Sigmoid colon (tissue), 4 donors: Measurements from ENCODE around the gene SDHC.

Experiments
- EP300 ChIP-seq, 4 donors: sonication (generic); formaldehyde crosslinking; IDR thresholded peaks; one replicate each; pipeline ENCODE4 v1.6.1; 2017; ENCODE audit warnings: antibody characterized with exemption in 4 of 4
- POLR2A ChIP-seq, 2 donors: fragments of 450-650 bp; IDR thresholded peaks; one replicate each; pipeline ENCODE4 v1.6.1; 2016; ENCODE audit warnings: antibody characterized with exemption in 2 of 2, mild to moderate bottlenecking in 2 of 2, moderate library complexity in 2 of 2
- POLR2AphosphoS5 ChIP-seq, 4 donors: sonication (generic); formaldehyde crosslinking; IDR thresholded peaks; one replicate each; pipeline ENCODE4 v1.6.1; 2017; ENCODE audit warnings: antibody characterized with exemption in 4 of 4
- TF ChIP-seq, protein P1 (sequence below), 4 experiments: fragments of 450-650 bp in 3 of 4; fragments of 200-600 bp in 1 of 4; IDR thresholded peaks; one replicate each; pipeline ENCODE4 v1.5.1; 2016 to 2019; ENCODE audit warnings: antibody characterized with exemption in 4 of 4, mild to moderate bottlenecking in 3 of 4, moderate library complexity in 2 of 4

DNA sequence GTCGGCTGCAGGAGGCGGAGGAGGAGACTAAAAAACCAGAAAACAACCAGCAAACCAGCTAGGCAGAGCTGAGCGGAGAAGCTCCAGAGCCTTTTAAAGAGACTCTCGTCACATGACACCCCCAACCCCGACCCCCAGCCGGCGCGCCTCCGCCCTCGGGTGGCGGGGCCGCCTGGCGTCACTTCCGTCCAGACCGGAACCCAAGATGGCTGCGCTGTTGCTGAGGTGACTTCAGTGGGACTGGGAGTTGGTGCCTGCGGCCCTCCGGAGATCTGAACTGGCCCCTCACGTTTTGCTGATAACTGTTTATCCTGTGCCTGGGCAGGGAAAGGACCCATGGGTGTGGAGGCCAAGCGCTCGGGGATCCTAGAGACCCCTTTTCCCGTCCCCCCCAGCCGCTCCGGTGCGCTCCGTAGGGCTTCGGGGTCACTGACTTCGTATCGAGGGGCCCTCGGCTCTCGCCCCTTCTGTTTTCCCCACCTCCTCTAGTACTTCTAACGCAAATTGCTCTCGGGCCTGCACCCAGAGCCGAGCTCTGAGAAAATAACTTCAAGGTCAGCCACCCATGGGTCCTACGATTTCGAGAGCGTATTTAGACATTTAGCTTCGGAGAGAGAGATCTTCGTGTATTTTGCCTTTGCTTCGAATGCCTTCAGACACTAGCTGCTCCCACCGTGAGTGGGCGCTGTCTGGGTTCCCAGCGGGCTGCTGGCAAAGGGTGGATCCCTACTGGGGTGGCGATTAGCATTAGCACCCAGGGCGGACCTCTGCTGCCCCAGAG, at the start of gene SDHC:
- TF ChIP-seq, protein P1, sequence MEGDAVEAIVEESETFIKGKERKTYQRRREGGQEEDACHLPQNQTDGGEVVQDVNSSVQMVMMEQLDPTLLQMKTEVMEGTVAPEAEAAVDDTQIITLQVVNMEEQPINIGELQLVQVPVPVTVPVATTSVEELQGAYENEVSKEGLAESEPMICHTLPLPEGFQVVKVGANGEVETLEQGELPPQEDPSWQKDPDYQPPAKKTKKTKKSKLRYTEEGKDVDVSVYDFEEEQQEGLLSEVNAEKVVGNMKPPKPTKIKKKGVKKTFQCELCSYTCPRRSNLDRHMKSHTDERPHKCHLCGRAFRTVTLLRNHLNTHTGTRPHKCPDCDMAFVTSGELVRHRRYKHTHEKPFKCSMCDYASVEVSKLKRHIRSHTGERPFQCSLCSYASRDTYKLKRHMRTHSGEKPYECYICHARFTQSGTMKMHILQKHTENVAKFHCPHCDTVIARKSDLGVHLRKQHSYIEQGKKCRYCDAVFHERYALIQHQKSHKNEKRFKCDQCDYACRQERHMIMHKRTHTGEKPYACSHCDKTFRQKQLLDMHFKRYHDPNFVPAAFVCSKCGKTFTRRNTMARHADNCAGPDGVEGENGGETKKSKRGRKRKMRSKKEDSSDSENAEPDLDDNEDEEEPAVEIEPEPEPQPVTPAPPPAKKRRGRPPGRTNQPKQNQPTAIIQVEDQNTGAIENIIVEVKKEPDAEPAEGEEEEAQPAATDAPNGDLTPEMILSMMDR (IDR thresholded peaks at IDR 0.05): peak in 1 of 4 experiments; percentile 19
- TF ChIP-seq POLR2A (IDR thresholded peaks at IDR 0.05) (peak; percentile 82 to 87), EP300 (IDR thresholded peaks at IDR 0.05) (peak in 1 of 4 donors; percentile 29), POLR2AphosphoS5 (IDR thresholded peaks at IDR 0.05) (peak; percentile 91 to 98 (median 94))
